OCI-LY1 (cell line): ENCODE data around the gene SETD9.

Experiments
- H2AFZ ChIP-seq: fragments of 200-600 bp; sonication (generic), shearing (Covaris generic); 2 replicates; pipeline ENCODE4 v1.6.0; 2014; ENCODE audit warnings: antibody characterized with exemption, mild to moderate bottlenecking, low read length
- H3F3A ChIP-seq: fragments of 200-600 bp; sonication (generic), shearing (Covaris generic); 2 replicates; pipeline ENCODE4 v1.6.0; 2014; ENCODE audit warnings: mild to moderate bottlenecking, antibody characterized with exemption, low read length, moderate library complexity; ENCODE audit not compliant: insufficient read depth
- H3K27ac ChIP-seq: fragments of 200-600 bp; sonication (generic); 2 replicates; pipeline ENCODE4 v1.5.1; 2014; ENCODE audit warnings: low read length, mixed run types, mild to moderate bottlenecking, low read depth; ENCODE audit not compliant: poor library complexity, severe bottlenecking
- H3K27me3 ChIP-seq: fragments of 200-600 bp; sonication (generic); 2 replicates; pipeline ENCODE4 v1.6.0; 2014; ENCODE audit warnings: antibody characterized with exemption, mild to moderate bottlenecking, low read length, moderate library complexity; ENCODE audit not compliant: insufficient read depth
- H3K36me3 ChIP-seq: fragments of 200-600 bp; sonication (generic); 2 replicates; pipeline ENCODE4 v1.6.1; 2014; ENCODE audit warnings: mild to moderate bottlenecking, antibody characterized with exemption, low read length, moderate library complexity, mixed read lengths; ENCODE audit not compliant: insufficient read depth
- H3K4me1 ChIP-seq: fragments of 200-600 bp; sonication (generic); 2 replicates; pipeline ENCODE4 v1.5.1; 2014; ENCODE audit warnings: mild to moderate bottlenecking, low read length, moderate library complexity; ENCODE audit not compliant: insufficient read depth, severe bottlenecking
- H3K4me2 ChIP-seq: fragments of 200-600 bp; sonication (generic), shearing (Covaris generic); 2 replicates; pipeline ENCODE4 v1.6.1; 2014; ENCODE audit warnings: low read length
- H3K4me3 ChIP-seq: fragments of 200-600 bp; sonication (generic); 2 replicates; pipeline ENCODE4 v1.5.1; 2014; ENCODE audit warnings: low read length, low read depth, mild to moderate bottlenecking, mixed read lengths; ENCODE audit not compliant: poor library complexity, severe bottlenecking
- H3K79me2 ChIP-seq: fragments of 200-600 bp; shearing (Covaris generic); 2 replicates; pipeline ENCODE4 v1.6.1; 2016; ENCODE audit warnings: mixed run types, low read length, mixed read lengths; ENCODE audit not compliant: insufficient read depth
- H3K9ac ChIP-seq: fragments of 200-600 bp; sonication (generic), shearing (Covaris generic); 2 replicates; pipeline ENCODE4 v1.6.1; 2014; ENCODE audit warnings: mild to moderate bottlenecking, low read length, mixed read lengths
- H3K9me2 ChIP-seq: fragments of 200-600 bp; sonication (generic), shearing (Covaris generic); 2 replicates; pipeline ENCODE4 v1.6.1; 2014; ENCODE audit warnings: low read depth, mild to moderate bottlenecking, low read length, mixed read lengths
- H3K9me3 ChIP-seq: fragments of 200-600 bp; shearing (Covaris generic); 2 replicates; pipeline ENCODE4 v1.6.1; 2014; ENCODE audit warnings: low read length, mixed read lengths
- H4K20me1 ChIP-seq: fragments of 200-600 bp; sonication (generic), shearing (Covaris generic); 2 replicates; pipeline ENCODE4 v1.6.0; 2016; ENCODE audit warnings: mild to moderate bottlenecking, low read length; ENCODE audit not compliant: insufficient read depth
- CTCF ChIP-seq: fragments of 200-600 bp; sonication (generic), shearing (Covaris generic); IDR thresholded peaks from 2 replicates; pipeline ENCODE4 v1.5.1; 2017; ENCODE audit warnings: mild to moderate bottlenecking, antibody characterized with exemption, low read length, moderate library complexity, mixed read lengths
- EZH2 ChIP-seq: fragments of 200-600 bp; sonication (generic), shearing (Covaris generic); IDR thresholded peaks from 2 replicates; pipeline ENCODE4 v1.8.0; 2017; ENCODE audit warnings: borderline replicate concordance, mixed run types, mild to moderate bottlenecking, antibody characterized with exemption, low read length, moderate library complexity, mixed read lengths

The SETD9 gene

GRCh38 chr5:56881571-56881970, 27.8 kb upstream of the SETD9 start:
- H3K9me3 ChIP-seq = no peaks in the 10 kb centered on the region
- no peaks in the 10 kb centered on the region for H3K4me1 ChIP-seq
- no peak overlapping the region for H3K9ac ChIP-seq
- no peaks in the 10 kb centered on the region for H3K27me3 ChIP-seq
- no peaks in the 10 kb centered on the region for H3K79me2 ChIP-seq
- H3F3A ChIP-seq = no peaks in the 10 kb centered on the region
- H3K4me3 ChIP-seq = no peak overlapping the region
- H3K4me2 ChIP-seq = no peak overlapping the region
- H3K27ac ChIP-seq = no peak overlapping the region
- TF ChIP-seq EZH2 (no peak), CTCF (no peak)
- no peak overlapping the region for H2AFZ ChIP-seq
- H4K20me1 ChIP-seq = no peaks in the 10 kb centered on the region
- H3K36me3 ChIP-seq = peaks cover 99% of the 10 kb centered on the region
- no peaks in the 10 kb centered on the region for H3K9me2 ChIP-seq

GRCh38 chr5:56893251-56893951, 16.0 kb upstream of the SETD9 start:
- Histone ChIP-seq H3K79me2 (no peaks in the 10 kb centered on the region), H3K9me2 (no peaks in the 10 kb centered on the region), H3K4me2 (no peak overlapping the region), H2AFZ (no peak overlapping the region), H3K9me3 (no peaks in the 10 kb centered on the region), H3K27me3 (no peaks in the 10 kb centered on the region), H3K4me1 (peaks cover 10% of the 10 kb centered on the region), H3K9ac (no peak overlapping the region), H3K4me3 (no peak overlapping the region), H3K27ac (no peak overlapping the region), H4K20me1 (no peaks in the 10 kb centered on the region), H3F3A (no peaks in the 10 kb centered on the region; the same call in 1 of the 2 replicates), H3K36me3 (peaks cover 73% of the 10 kb centered on the region)
- TF ChIP-seq CTCF (no peak), EZH2 (no peak)

GRCh38 chr5:56896763-56897162, 12.6 kb upstream of the SETD9 start:
- Histone ChIP-seq H3K9ac (no peak overlapping the region), H3K36me3 (peaks cover 39% of the 10 kb centered on the region), H4K20me1 (no peaks in the 10 kb centered on the region), H3K9me2 (no peaks in the 10 kb centered on the region), H3K4me2 (no peak overlapping the region), H3K4me1 (peaks cover 10% of the 10 kb centered on the region), H3K27ac (no peak overlapping the region), H2AFZ (no peak overlapping the region), H3F3A (no peaks in the 10 kb centered on the region; the same call in 1 of the 2 replicates), H3K9me3 (no peaks in the 10 kb centered on the region), H3K27me3 (no peaks in the 10 kb centered on the region), H3K4me3 (no peak overlapping the region), H3K79me2 (no peaks in the 10 kb centered on the region)
- TF ChIP-seq EZH2 (no peak), CTCF (no peak)
